Stomach (tissue), 4 donors: ENCODE measurements around the gene HECW1.

ENCODE experiments used
- CTCF ChIP-seq, 7 experiments: fragments of 450-650 bp in 4 of 7; fragments of 200-600 bp in 3 of 7; sonication (generic) in 3 of 7; IDR thresholded peaks; one replicate each; pipeline ENCODE4 v1.5.1; 2016 to 2019; ENCODE audit warnings: antibody characterized with exemption in 7 of 7, control low read depth in 2 of 7, mild to moderate bottlenecking in 1 of 7
- EP300 ChIP-seq: sonication (generic); formaldehyde crosslinking; IDR thresholded peaks from one replicate; pipeline ENCODE4 v1.6.1; 2017; ENCODE audit warnings: antibody characterized with exemption
- POLR2A ChIP-seq, 4 donors: fragments of 450-650 bp; IDR thresholded peaks; one replicate each; pipeline ENCODE4 v1.6.1; 2016; ENCODE audit warnings: antibody characterized with exemption in 4 of 4, control low read depth in 2 of 4, mild to moderate bottlenecking in 1 of 4, moderate library complexity in 1 of 4
- POLR2AphosphoS5 ChIP-seq, 3 donors: sonication (generic); formaldehyde crosslinking; IDR thresholded peaks; one replicate each; pipeline ENCODE4 v1.6.1; 2016; ENCODE audit warnings: antibody characterized with exemption in 3 of 3

- TF ChIP-seq CTCF (IDR thresholded peaks at IDR 0.05) (no peak), POLR2A (IDR thresholded peaks at IDR 0.05) (no peak), POLR2AphosphoS5 (IDR thresholded peaks at IDR 0.05) (no peak), EP300 (no peak)
Observed at GRCh38 chr7:43438897-43439479, 326.5 kb downstream of the HECW1 start.
